Psoas muscle (tissue), 8 donors: ENCODE data around the gene COL15A1. TPM values are rescaled to one million over a fixed set of nuclear protein-coding genes. Genes with fewer than 3 reads are reported as not detected.

Experiments used
- ATAC-seq, 4 donors: fragments of 200-7000 bp; cut with Tn5 transposase; one replicate each; pipeline ENCODE4 v1.9.1; 2020; ENCODE audit warnings: moderate library complexity in 3 of 4, mild to moderate bottlenecking in 2 of 4
- DNase-seq, 2 donors: peaks; one replicate each; pipeline ENCODE4 v3.0.0-alpha.2; 2020
- H3K27ac ChIP-seq: fragments of 200-600 bp; one replicate; pipeline ENCODE4 v1.8.0; 2022
- H3K27me3 ChIP-seq, 3 donors: fragments of 200-600 bp in 1 of 3; one replicate each; pipeline versions ENCODE4 v1.6.1 to v1.8.0; 2013 to 2022; ENCODE audit warnings: low read length in 2 of 3, mild to moderate bottlenecking in 2 of 3, moderate library complexity in 1 of 3; ENCODE audit not compliant: insufficient read depth in 3 of 3
- H3K36me3 ChIP-seq, 2 donors: fragments of 200-600 bp in 1 of 2; one replicate each; pipeline versions ENCODE4 v1.6.1 to v1.8.0; 2013 to 2022; ENCODE audit warnings: low read depth in 1 of 2, mild to moderate bottlenecking in 1 of 2, moderate library complexity in 1 of 2; ENCODE audit not compliant: insufficient read depth in 1 of 2
- H3K4me1 ChIP-seq: fragments of 200-600 bp; one replicate; pipeline ENCODE4 v1.8.0; 2022
- H3K4me3 ChIP-seq: fragments of 200-600 bp; one replicate; pipeline ENCODE4 v1.8.0; 2022; ENCODE audit warnings: mild to moderate bottlenecking
- H3K9me3 ChIP-seq: fragments of 200-600 bp; one replicate; pipeline ENCODE4 v1.8.0; 2022
- CTCF ChIP-seq: fragments of 200-600 bp; IDR thresholded peaks from one replicate; pipeline ENCODE4 v1.8.0; 2022; ENCODE audit warnings: antibody characterized with exemption
- WGBS, 3 donors: extraction: QIAGEN DNeasy Blood & Tissue Kit; methylation state at CpG; one replicate each; pipeline versions ENCODE4 v1.1.6 to v1.1.7; 2013; 5-methylcytosine and 5-hydroxymethylcytosine counted together
- intact Hi-C, 2 donors: fragments of 100-400 bp; cut with DNase I; formaldehyde crosslinking; loops; one replicate each; pipeline versions ENCODE4 v1.11.0 to v1.14.2; 2022
- polyA plus RNA-seq, 3 donors: library from polyadenylated mRNA; stranded (reverse); fragments of 200-250 nt; gene quantifications; one replicate each; pipeline ENCODE4 v1.2.3, GENCODE V29; 2013
- total RNA-seq, 4 donors: library from RNA; stranded (reverse); fragmentation: NEBNext Ultra II Directional in 2 of 4; extraction: Animal tissue kit (Norgen Biotek cat#: 25700) in 2 of 4; gene quantifications; one replicate each; pipeline versions ENCODE4 v1.2.1 to v1.2.4, GENCODE V29; 2021 to 2023
- donor health status: healthy with polysubstance abuse.
- donor health status: DM: no; HTN: no; CAD: no; lungs with moderate emphysema.
- donor health status: Bipolar disorder and iron deficiency.
- donor health status: healthy.
- donor health status: DM: yes; HTN: yes; CAD: no.
- donor health status: DM: no; HTN: no; CAD: no.
- donor health status: DM: no; HTN: no; CAD: no.
- donor health status: DM: yes; HTN: yes; CAD: no.

The COL15A1 gene
- total and polyA plus RNA-seq, 7 donors, result 2.9 to 34.7 (median 7.5) TPM

- intact Hi-C loops, result loop anchor here in 1 of 2 donors (1.0 to 5.0 kb wide), 4 partner anchors 23 to 166 kb away; no protein-coding TSS in a partner anchor
- H3K4me1 ChIP-seq, result peaks cover 27% of the 10 kb centered on the region
- DNase-seq, result no peak
- peak overlapping the region; percentile 23 for H3K27ac ChIP-seq
- TF ChIP-seq CTCF, result no peak
- ATAC-seq, result no peak
- no peak overlapping the region for H3K4me3 ChIP-seq
- WGBS, 3 donors, result 43 to 74% (median 47%) methylated on average over 3 of the region's 3 CpGs
- peaks cover 0 to 9% (median 0%) of the 10 kb centered on the region in 3 donors for H3K27me3 ChIP-seq
- H3K9me3 ChIP-seq, result no peaks in the 10 kb centered on the region
- no peaks in the 10 kb centered on the region for H3K36me3 ChIP-seq
Observed at GRCh38 chr9:98975838-98976237, 32.1 kb downstream of the COL15A1 start.

- Histone ChIP-seq H3K27me3 (peaks cover 0 to 5% (median 0%) of the 10 kb centered on the region in 3 donors), H3K27ac (peak overlapping the region; percentile 55), H3K9me3 (no peaks in the 10 kb centered on the region), H3K4me3 (no peak overlapping the region), H3K36me3 (no peaks in the 10 kb centered on the region), H3K4me1 (peaks cover 27% of the 10 kb centered on the region)
- ATAC-seq, result peak; percentile 10 to 41 (median 24)
- no peak for TF ChIP-seq CTCF
- 20 to 30% (median 30%) methylated on average over 8 to 9 of the region's 9 CpGs for WGBS, 3 donors
- DNase-seq, result peak in 1 of 2 donors; percentile 83
- intact Hi-C loops, result loop anchor here in 1 of 2 donors (5.0 kb wide), 1 partner anchor 115 kb away; no protein-coding TSS in a partner anchor
Observed at GRCh38 chr9:98977246-98977714, 33.6 kb downstream of the COL15A1 start.

- intact Hi-C loops, result loop anchor here in 1 of 2 donors (5.0 kb wide), 1 partner anchor 116 kb away; no protein-coding TSS in a partner anchor
- peak in 1 of 2 donors; percentile 62 for DNase-seq
- no peak for ATAC-seq
- Histone ChIP-seq H3K4me3 (no peak overlapping the region), H3K36me3 (no peaks in the 10 kb centered on the region), H3K27me3 (peaks cover 0 to 5% (median 0%) of the 10 kb centered on the region in 3 donors), H3K9me3 (no peaks in the 10 kb centered on the region), H3K4me1 (peaks cover 27% of the 10 kb centered on the region), H3K27ac (peak overlapping the region; percentile 55)
- WGBS, 3 donors, result 44 to 58% (median 47%) methylated on average over 3 of the region's 3 CpGs
- TF ChIP-seq CTCF, result no peak
Observed at GRCh38 chr9:98977813-98978212, 34.1 kb downstream of the COL15A1 start.

- no peak for ATAC-seq
- intact Hi-C loops, result loop anchor here in 1 of 2 donors (5.0 kb wide), 1 partner anchor 116 kb away; no protein-coding TSS in a partner anchor
- Histone ChIP-seq H3K27ac (peak overlapping the region; percentile 55), H3K27me3 (peaks cover 0 to 5% (median 0%) of the 10 kb centered on the region in 3 donors), H3K4me3 (no peak overlapping the region), H3K36me3 (no peaks in the 10 kb centered on the region), H3K9me3 (no peaks in the 10 kb centered on the region), H3K4me1 (peaks cover 27% of the 10 kb centered on the region)
- TF ChIP-seq CTCF, result no peak
- 23 to 30% (median 29%) methylated on average over 5 of the region's 5 CpGs for WGBS, 3 donors
- DNase-seq, result no peak
Observed at GRCh38 chr9:98978231-98978681, 34.5 kb downstream of the COL15A1 start.
